ENCODE data around the gene SOD2.
"Not testable (repeated sequence)": the region's sequence is repeated elsewhere in the genome, so short reads cannot be mapped to it uniquely, and the experiment has no call there.

The SOD2 gene

GRCh38 chr6:159681191-159681880 is 11.7 kb downstream of the SOD2 start:
- no peak for DNase-seq

GRCh38 chr6:159680104-159680503 is 12.9 kb downstream of the SOD2 start:
- DNase-seq, result no peak

- no peak for DNase-seq
Measured at GRCh38 chr6:159679091-159680077, 13.7 kb downstream of the SOD2 start.

- DNase-seq, result no peak
Measured at GRCh38 chr6:159678574-159678973, 14.5 kb downstream of the SOD2 start.

- DNase-seq, result no peak
Measured at GRCh38 chr6:159677506-159678165, 15.4 kb downstream of the SOD2 start.

GRCh38 chr6:159676890-159677505 is 16.0 kb downstream of the SOD2 start:
- no peak for DNase-seq

- DNase-seq, result not testable (repeated sequence)
Measured at GRCh38 chr6:159676236-159676635, 16.8 kb downstream of the SOD2 start.

GRCh38 chr6:159665868-159666635 is 27.0 kb downstream of the SOD2 start:
- no peak for DNase-seq

GRCh38 chr6:159663368-159663889 is 29.6 kb downstream of the SOD2 start:
- not testable (repeated sequence) for DNase-seq

- not testable (repeated sequence) for DNase-seq
Measured at GRCh38 chr6:159661977-159662376, 31.1 kb downstream of the SOD2 start.

- DNase-seq, result no peak
Measured at GRCh38 chr6:159655409-159655988, 37.5 kb downstream of the SOD2 start.

- DNase-seq, result peak; percentile 10 to 25
Measured at GRCh38 chr6:159654483-159655098, 38.5 kb downstream of the SOD2 start.

GRCh38 chr6:159650314-159650713 is 42.7 kb downstream of the SOD2 start:
- no peak for DNase-seq

GRCh38 chr6:159649441-159649840 is 43.6 kb downstream of the SOD2 start:
- DNase-seq, result no peak

GRCh38 chr6:159646733-159647132 is 46.3 kb downstream of the SOD2 start:
- no peak for DNase-seq

GRCh38 chr6:159646116-159646515 is 46.9 kb downstream of the SOD2 start:
- DNase-seq, result no peak

- no peak for DNase-seq
Measured at GRCh38 chr6:159645640-159646039, 47.4 kb downstream of the SOD2 start.
